GM23248 (cell line): ENCODE data around the gene SMPD3. TPM values are rescaled to one million over a fixed set of nuclear protein-coding genes. Genes with fewer than 3 reads are reported as not detected.

Experiments used
- DNase-seq: peaks from one replicate; pipeline ENCODE4 v3.0.0-alpha.2; 2015
- H2AFZ ChIP-seq: fragments of 200-600 bp; sonication (generic); 2 replicates; pipeline ENCODE4 v1.6.1; 2016; ENCODE audit warnings: antibody characterized with exemption
- H3F3A ChIP-seq: fragments of 200-600 bp; sonication (generic); 2 replicates; pipeline ENCODE4 v1.6.1; 2016; ENCODE audit warnings: mild to moderate bottlenecking, antibody characterized with exemption, mixed run types; ENCODE audit not compliant: insufficient read depth
- H3K27ac ChIP-seq: fragments of 200-600 bp; sonication (generic); 2 replicates; pipeline ENCODE4 v1.5.1; 2016; ENCODE audit warnings: mild to moderate bottlenecking
- H3K27me3 ChIP-seq: fragments of 200-600 bp; sonication (generic); replicated peaks from 2 replicates; pipeline ENCODE4 v1.6.1; 2016; ENCODE audit warnings: mild to moderate bottlenecking; ENCODE audit not compliant: insufficient read depth
- H3K36me3 ChIP-seq: fragments of 200-600 bp; sonication (generic); 2 replicates; pipeline ENCODE4 v1.6.1; 2016; ENCODE audit warnings: low read depth, mild to moderate bottlenecking
- H3K4me1 ChIP-seq: fragments of 200-600 bp; sonication (generic); 2 replicates; pipeline ENCODE4 v1.6.1; 2016; ENCODE audit warnings: mild to moderate bottlenecking; ENCODE audit not compliant: insufficient read depth
- H3K4me2 ChIP-seq: fragments of 200-600 bp; sonication (generic); one replicate; pipeline ENCODE4 v1.6.1; 2016; ENCODE audit warnings: mild to moderate bottlenecking; ENCODE audit not compliant: unreplicated experiment
- H3K4me3 ChIP-seq: fragments of 200-600 bp; sonication (generic); 2 replicates; pipeline ENCODE4 v1.5.1; 2016; ENCODE audit warnings: mild to moderate bottlenecking
- H3K79me2 ChIP-seq: fragments of 200-600 bp; sonication (generic); 2 replicates; pipeline ENCODE4 v1.6.1; 2016; ENCODE audit warnings: mild to moderate bottlenecking; ENCODE audit not compliant: insufficient read depth
- H3K9ac ChIP-seq: fragments of 200-600 bp; sonication (generic); 2 replicates; pipeline ENCODE4 v1.6.1; 2016; ENCODE audit warnings: mild to moderate bottlenecking
- H3K9me2 ChIP-seq: fragments of 200-600 bp; sonication (generic); 2 replicates; pipeline ENCODE4 v1.6.1; 2016; ENCODE audit warnings: mixed run types, mild to moderate bottlenecking, moderate library complexity; ENCODE audit not compliant: insufficient read depth
- H3K9me3 ChIP-seq: fragments of 200-600 bp; sonication (generic); one replicate; pipeline ENCODE4 v1.6.1; 2017; ENCODE audit warnings: low read depth
- H4K20me1 ChIP-seq: fragments of 200-600 bp; sonication (generic); 2 replicates; pipeline ENCODE4 v1.6.0; 2016; ENCODE audit not compliant: insufficient read depth
- EZH2 ChIP-seq: fragments of 200-600 bp; sonication (generic); IDR thresholded peaks from 2 replicates; pipeline ENCODE4 v1.6.1; 2018; ENCODE audit warnings: antibody characterized with exemption, mild to moderate bottlenecking; ENCODE audit not compliant: insufficient read depth, poor library complexity, severe bottlenecking
- EZH2phosphoT487 ChIP-seq: fragments of 200-600 bp; sonication (generic); IDR thresholded peaks from 2 replicates; pipeline ENCODE4 v1.6.1; 2018; ENCODE audit warnings: antibody characterized with exemption, moderate library complexity, mild to moderate bottlenecking, low read depth; ENCODE audit not compliant: insufficient read depth
- WGBS, 2 experiments: methylation state at CpG; one replicate each; pipeline ENCODE4 v1.1.6; 2015 to 2017; ENCODE audit warnings: low lambda C conversion rate in 2 of 2, low coverage in 1 of 2; ENCODE audit errors: missing lambda C conversion rate in 2 of 2; 5-methylcytosine and 5-hydroxymethylcytosine counted together
- in situ Hi-C: fragments of 300-500 bp; cut with MboI; formaldehyde crosslinking; loops from 2 replicates; pipeline ENCODE4 v1.15.0; 2020
- polyA plus RNA-seq: library from polyadenylated mRNA; unstranded; fragments of >200 nt; fragmentation: Nextera tagmentation; extraction: Ambion mirVana; gene quantifications from 2 replicates; pipeline ENCODE4 v1.2.1, GENCODE V29; 2016
- total RNA-seq: library from RNA; depleted of rRNA; stranded (reverse); fragments of >200 nt; shearing (Covaris generic); gene quantifications from 2 replicates; pipeline ENCODE4 v1.2.3, GENCODE V29; 2014

SMPD3 gene
- total and polyA plus RNA-seq, 2 experiments from 2014 or later = 0.24 to 0.32 TPM

- H3K4me2 ChIP-seq = peak overlapping the region; percentile 79
- H3K9me3 ChIP-seq = no peaks in the 10 kb centered on the region
- peak overlapping the region; percentile 33 for H3K27ac ChIP-seq
- no peaks in the 10 kb centered on the region for H3K79me2 ChIP-seq
- peaks cover 6% of the 10 kb centered on the region; the same call in 1 of the 2 replicates for H3F3A ChIP-seq
- WGBS, 2 experiments = 29 to 31% methylated on average over 3 of the region's 3 CpGs
- H2AFZ ChIP-seq = peak overlapping the region; percentile 10; the same call in 1 of the 2 replicates
- H3K36me3 ChIP-seq = no peaks in the 10 kb centered on the region
- H3K27me3 ChIP-seq = no peaks in the 10 kb centered on the region
- DNase-seq = peak; percentile 59
- peak overlapping the region; percentile 8; the same call in 1 of the 2 replicates for H3K4me3 ChIP-seq
- no peak for TF ChIP-seq EZH2
- TF ChIP-seq EZH2phosphoT487 = no peak
- H4K20me1 ChIP-seq = no peaks in the 10 kb centered on the region
- peaks cover 40% of the 10 kb centered on the region for H3K4me1 ChIP-seq
- no peaks in the 10 kb centered on the region for H3K9me2 ChIP-seq
- H3K9ac ChIP-seq = no peak overlapping the region
- in situ Hi-C loops = no loop called here
Observed at GRCh38 chr16:68450741-68451255, 2.5 kb upstream of the SMPD3 start.

GRCh38 chr16:68447653-68448359, 502 bp downstream of the SMPD3 start:
- peaks cover 32% of the 10 kb centered on the region for H3K4me1 ChIP-seq
- H3K27me3 ChIP-seq = no peaks in the 10 kb centered on the region
- H3K9ac ChIP-seq = no peak overlapping the region
- no peak for DNase-seq
- H3K9me3 ChIP-seq = no peaks in the 10 kb centered on the region
- H3K27ac ChIP-seq = no peak overlapping the region
- H3K9me2 ChIP-seq = no peaks in the 10 kb centered on the region
- TF ChIP-seq EZH2 (no peak), EZH2phosphoT487 (no peak)
- H3K4me2 ChIP-seq = peak overlapping the region; percentile 48
- no peaks in the 10 kb centered on the region for H3K79me2 ChIP-seq
- no peak overlapping the region for H2AFZ ChIP-seq
- no peaks in the 10 kb centered on the region for H3K36me3 ChIP-seq
- H3F3A ChIP-seq = peaks cover 6% of the 10 kb centered on the region; the same call in 1 of the 2 replicates
- peak overlapping the region; percentile 73 for H3K4me3 ChIP-seq
- in situ Hi-C loops = no loop called here
- no peaks in the 10 kb centered on the region for H4K20me1 ChIP-seq
- 6 to 8% methylated on average over 30 to 35 of the region's 36 CpGs for WGBS, 2 experiments

GRCh38 chr16:68446681-68447652, 1.3 kb downstream of the SMPD3 start:
- Histone ChIP-seq H3K36me3 (no peaks in the 10 kb centered on the region), H3K4me3 (no peak overlapping the region), H3K4me2 (no peak overlapping the region), H4K20me1 (no peaks in the 10 kb centered on the region), H3F3A (peaks cover 6% of the 10 kb centered on the region; the same call in 1 of the 2 replicates), H2AFZ (no peak overlapping the region), H3K27ac (no peak overlapping the region), H3K9me2 (no peaks in the 10 kb centered on the region), H3K9ac (no peak overlapping the region), H3K4me1 (peaks cover 24% of the 10 kb centered on the region), H3K27me3 (no peaks in the 10 kb centered on the region), H3K9me3 (no peaks in the 10 kb centered on the region), H3K79me2 (no peaks in the 10 kb centered on the region)
- TF ChIP-seq EZH2 (no peak), EZH2phosphoT487 (no peak)
- 20 to 24% methylated on average over 51 to 72 of the region's 73 CpGs for WGBS, 2 experiments
- no peak for DNase-seq
- in situ Hi-C loops = no loop called here

GRCh38 chr16:68445458-68445857, 2.9 kb downstream of the SMPD3 start:
- peak; percentile 63 for DNase-seq
- Histone ChIP-seq H3F3A (0 out of 2 replicates have a peak, but pooled peaks cover 6% of the 10 kb centered on the region), H3K79me2 (no peaks in the 10 kb centered on the region)

More at GRCh38 chr16:68445458-68445857, 2.9 kb downstream of the SMPD3 start:
- peaks cover 8% of the 10 kb centered on the region for H3K4me1 ChIP-seq
- H4K20me1 ChIP-seq = no peaks in the 10 kb centered on the region
- 0 to 11% methylated on average over 1 of the region's 1 CpG for WGBS, 2 experiments
- H3K9ac ChIP-seq = no peak overlapping the region
- H3K4me2 ChIP-seq = no peak overlapping the region
- H2AFZ ChIP-seq = no peak overlapping the region
- peaks cover 8% of the 10 kb centered on the region; the same call in 1 of the 2 replicates for H3K27me3 ChIP-seq
- no peaks in the 10 kb centered on the region for H3K9me3 ChIP-seq
- no peaks in the 10 kb centered on the region for H3K36me3 ChIP-seq
- no peaks in the 10 kb centered on the region for H3K9me2 ChIP-seq
- no peak overlapping the region for H3K4me3 ChIP-seq
- in situ Hi-C loops = no loop called here
- H3K27ac ChIP-seq = no peak overlapping the region
- TF ChIP-seq EZH2phosphoT487 = no peak
- no peak for TF ChIP-seq EZH2
